Stomach (tissue), 9 donors: ENCODE measurements around the gene PPP1R1C. TPM values are rescaled to one million over a fixed set of nuclear protein-coding genes. Genes with fewer than 3 reads are reported as not detected.

Experiments used
- DNase-seq, 2 donors: peaks; one replicate each; pipeline versions ENCODE4 v3.0.0 to v3.0.0-alpha.2; 2013 to 2019
- H3K27ac ChIP-seq, 5 donors: fragments of 200-600 bp in 4 of 5; sonication (generic) in 4 of 5; one replicate each; pipeline ENCODE4 v1.5.1; 2013 to 2019; ENCODE audit warnings: mild to moderate bottlenecking in 1 of 5, moderate library complexity in 1 of 5
- H3K27me3 ChIP-seq, 3 donors: fragments of 200-600 bp; sonication (generic); one replicate each; pipeline ENCODE4 v1.5.1; 2017 to 2019; ENCODE audit warnings: mixed run types in 1 of 3
- H3K36me3 ChIP-seq, 4 donors: fragments of 200-600 bp; sonication (generic); 1 replicate in 3 of 4; 2 replicates in 1 of 4; pipeline ENCODE4 v1.5.1; 2016 to 2019
- H3K4me1 ChIP-seq, 4 donors: fragments of 200-600 bp; sonication (generic); one replicate each; pipeline ENCODE4 v1.5.1; 2016 to 2019
- H3K4me3 ChIP-seq, 4 donors: fragments of 200-600 bp; sonication (generic) in 3 of 4; one replicate each; pipeline ENCODE4 v1.5.1; 2016 to 2019; ENCODE audit warnings: mild to moderate bottlenecking in 1 of 4
- H3K9me3 ChIP-seq, 4 donors: fragments of 200-600 bp; sonication (generic); one replicate each; pipeline ENCODE4 v1.5.1; 2016 to 2019
- EP300 ChIP-seq: sonication (generic); formaldehyde crosslinking; IDR thresholded peaks from one replicate; pipeline ENCODE4 v1.6.1; 2017; ENCODE audit warnings: antibody characterized with exemption
- POLR2A ChIP-seq, 4 donors: fragments of 450-650 bp; IDR thresholded peaks; one replicate each; pipeline ENCODE4 v1.6.1; 2016; ENCODE audit warnings: antibody characterized with exemption in 4 of 4, control low read depth in 2 of 4, mild to moderate bottlenecking in 1 of 4, moderate library complexity in 1 of 4
- POLR2AphosphoS5 ChIP-seq, 3 donors: sonication (generic); formaldehyde crosslinking; IDR thresholded peaks; one replicate each; pipeline ENCODE4 v1.6.1; 2016; ENCODE audit warnings: antibody characterized with exemption in 3 of 3
- WGBS, 5 donors: extraction: QIAGEN DNeasy Blood & Tissue Kit in 3 of 5; methylation state at CpG; one replicate each; pipeline versions ENCODE4 v1.1.5 to v1.1.7; 2013 to 2018; 5-methylcytosine and 5-hydroxymethylcytosine counted together
- intact Hi-C: fragments of 100-400 bp; cut with DNase I; formaldehyde crosslinking; loops from one replicate; pipeline ENCODE4 v1.15.1; 2023; ENCODE audit warnings: low total_unique reads
- polyA plus RNA-seq, 3 donors: library from polyadenylated mRNA; stranded (reverse); fragments of 200-250 nt; gene quantifications; one replicate each; pipeline ENCODE4 v1.2.3, GENCODE V29; 2013
- total RNA-seq, 5 donors: library from RNA; depleted of rRNA; stranded (reverse); fragments of >200 nt; gene quantifications; one replicate each; pipeline versions ENCODE4 v1.1.0 to v1.2.3, GENCODE V29; 2014 to 2016
- TF ChIP-seq, protein P1 (sequence below), 7 experiments: fragments of 450-650 bp in 4 of 7; fragments of 200-600 bp in 3 of 7; sonication (generic) in 3 of 7; IDR thresholded peaks; one replicate each; pipeline ENCODE4 v1.5.1; 2016 to 2019; ENCODE audit warnings: antibody characterized with exemption in 7 of 7, control low read depth in 2 of 7, mild to moderate bottlenecking in 1 of 7
- donor health status: healthy with polysubstance abuse.
- donor health status: Bipolar disorder and iron deficiency.
- donor health status: healthy.

The PPP1R1C gene
- total and polyA plus RNA-seq, 8 donors: 1.6 to 10.4 (median 3.9) TPM; not detected in 4

DNA sequence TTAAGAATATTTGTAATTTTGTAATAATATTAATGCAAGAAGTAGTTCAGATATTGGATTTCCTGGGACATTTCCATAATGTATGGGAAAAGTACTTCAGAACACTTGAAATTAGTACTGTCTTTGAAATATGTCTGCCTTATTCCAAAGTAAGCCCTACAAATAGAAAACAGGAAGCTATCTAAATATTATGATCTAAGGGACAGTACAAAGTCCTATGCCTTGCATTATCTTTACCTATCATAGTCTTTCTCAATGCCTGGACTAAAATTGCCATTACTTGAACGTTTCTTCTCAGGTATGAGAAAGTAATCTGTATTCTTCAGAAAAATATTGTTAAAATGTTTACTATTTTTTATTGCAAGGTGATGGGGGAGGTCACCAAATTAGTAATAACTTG is 113.0 kb downstream of the PPP1R1C start:
- intact Hi-C loops: no loop called here
- Histone ChIP-seq H3K4me1 (no peaks in the 10 kb centered on the region), H3K4me3 (no peak overlapping the region), H3K9me3 (peaks cover 0 to 6% (median under 1%) of the 10 kb centered on the region in 4 donors), H3K36me3 (no peaks in the 10 kb centered on the region), H3K27me3 (no peaks in the 10 kb centered on the region), H3K27ac (no peak overlapping the region)
- WGBS, 5 donors: 61 to 84% (median 73%) methylated on average over 1 of the region's 1 CpG
- TF ChIP-seq POLR2AphosphoS5 (IDR thresholded peaks at IDR 0.05) (no peak), EP300 (no peak), POLR2A (IDR thresholded peaks at IDR 0.05) (no peak)
- TF ChIP-seq, protein P1, sequence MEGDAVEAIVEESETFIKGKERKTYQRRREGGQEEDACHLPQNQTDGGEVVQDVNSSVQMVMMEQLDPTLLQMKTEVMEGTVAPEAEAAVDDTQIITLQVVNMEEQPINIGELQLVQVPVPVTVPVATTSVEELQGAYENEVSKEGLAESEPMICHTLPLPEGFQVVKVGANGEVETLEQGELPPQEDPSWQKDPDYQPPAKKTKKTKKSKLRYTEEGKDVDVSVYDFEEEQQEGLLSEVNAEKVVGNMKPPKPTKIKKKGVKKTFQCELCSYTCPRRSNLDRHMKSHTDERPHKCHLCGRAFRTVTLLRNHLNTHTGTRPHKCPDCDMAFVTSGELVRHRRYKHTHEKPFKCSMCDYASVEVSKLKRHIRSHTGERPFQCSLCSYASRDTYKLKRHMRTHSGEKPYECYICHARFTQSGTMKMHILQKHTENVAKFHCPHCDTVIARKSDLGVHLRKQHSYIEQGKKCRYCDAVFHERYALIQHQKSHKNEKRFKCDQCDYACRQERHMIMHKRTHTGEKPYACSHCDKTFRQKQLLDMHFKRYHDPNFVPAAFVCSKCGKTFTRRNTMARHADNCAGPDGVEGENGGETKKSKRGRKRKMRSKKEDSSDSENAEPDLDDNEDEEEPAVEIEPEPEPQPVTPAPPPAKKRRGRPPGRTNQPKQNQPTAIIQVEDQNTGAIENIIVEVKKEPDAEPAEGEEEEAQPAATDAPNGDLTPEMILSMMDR (IDR thresholded peaks at IDR 0.05): no peak
- no peak for DNase-seq

DNA sequence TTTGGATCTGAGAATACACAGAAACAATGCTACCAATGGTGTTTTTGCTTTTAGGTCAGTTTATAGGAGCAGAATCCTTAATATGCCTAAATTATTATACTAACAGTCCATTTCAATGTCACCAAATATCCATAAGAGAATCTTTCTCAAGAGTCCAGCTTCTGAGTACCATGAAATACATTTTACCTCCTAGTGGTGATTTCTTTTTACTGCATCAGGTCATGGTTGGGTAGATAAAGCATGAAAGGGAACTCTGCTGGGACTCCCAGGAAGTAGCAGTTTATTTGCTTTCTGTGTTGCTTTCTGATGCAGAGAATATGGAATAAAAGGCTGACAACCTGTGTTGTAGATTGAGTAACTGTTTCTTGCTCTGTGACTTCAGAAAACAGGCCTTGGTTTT is 115.6 kb downstream of the PPP1R1C start:
- Histone ChIP-seq H3K4me3 (no peak overlapping the region), H3K9me3 (no peaks in the 10 kb centered on the region), H3K4me1 (no peaks in the 10 kb centered on the region), H3K27ac (no peak overlapping the region), H3K27me3 (no peaks in the 10 kb centered on the region), H3K36me3 (no peaks in the 10 kb centered on the region)
- DNase-seq: no peak
- TF ChIP-seq POLR2AphosphoS5 (IDR thresholded peaks at IDR 0.05): no peak
- no peak for TF ChIP-seq EP300
- TF ChIP-seq, protein P1 (IDR thresholded peaks at IDR 0.05): no peak
- TF ChIP-seq POLR2A (IDR thresholded peaks at IDR 0.05): no peak
- intact Hi-C loops: no loop called here

DNA sequence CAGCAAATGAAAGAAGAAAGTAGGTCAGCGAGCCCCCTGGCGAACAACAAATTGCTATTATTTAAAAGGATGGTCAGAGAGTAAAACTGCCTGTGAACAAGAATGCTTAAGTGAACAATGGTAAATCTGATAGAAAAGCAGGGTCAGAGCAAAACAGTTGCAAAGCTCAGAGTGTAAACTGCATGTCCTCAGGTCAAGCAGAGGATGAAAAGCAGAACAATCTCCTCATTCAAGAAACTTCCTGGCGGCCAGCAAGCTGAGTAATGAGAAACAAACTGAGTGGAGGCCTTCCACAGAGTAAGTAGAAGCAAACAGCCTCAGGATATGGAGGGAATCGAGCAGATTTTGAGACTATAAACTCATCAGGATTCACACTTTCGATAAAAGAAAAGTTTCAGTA is 117.9 kb downstream of the PPP1R1C start:
- Histone ChIP-seq H3K36me3 (no peaks in the 10 kb centered on the region), H3K9me3 (no peaks in the 10 kb centered on the region), H3K27me3 (no peaks in the 10 kb centered on the region), H3K27ac (no peak overlapping the region), H3K4me3 (no peak overlapping the region), H3K4me1 (no peaks in the 10 kb centered on the region)
- peak in 1 of 2 donors; percentile 29 for DNase-seq
- TF ChIP-seq POLR2A (IDR thresholded peaks at IDR 0.05) (no peak), POLR2AphosphoS5 (IDR thresholded peaks at IDR 0.05) (no peak), EP300 (no peak)
- TF ChIP-seq, protein P1 (IDR thresholded peaks at IDR 0.05): no peak
- WGBS, 5 donors: 76 to 88% (median 80%) methylated on average over 5 of the region's 5 CpGs
- intact Hi-C loops: no loop called here

DNA sequence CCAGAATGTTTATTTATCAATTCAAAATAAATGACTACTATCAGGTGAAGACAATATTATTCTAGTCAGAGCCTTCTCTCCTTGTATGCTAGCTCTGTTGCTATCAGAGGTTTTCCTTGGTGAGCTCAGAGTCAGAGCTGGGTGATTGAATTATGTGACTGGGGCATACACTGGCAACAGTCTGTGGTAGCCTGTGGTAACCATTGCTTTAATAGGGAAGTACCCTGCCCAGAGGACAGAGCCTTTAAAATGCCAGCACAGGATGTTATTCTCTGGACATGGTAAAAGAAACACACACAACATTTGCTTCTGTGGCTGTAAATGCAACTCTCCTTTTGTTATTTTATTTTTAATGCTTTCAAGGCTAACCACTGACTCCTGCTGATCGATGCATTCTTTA is 124.7 kb downstream of the PPP1R1C start:
- Histone ChIP-seq H3K4me3 (no peak overlapping the region), H3K27me3 (no peaks in the 10 kb centered on the region), H3K36me3 (no peaks in the 10 kb centered on the region), H3K4me1 (no peaks in the 10 kb centered on the region), H3K27ac (no peak overlapping the region), H3K9me3 (no peaks in the 10 kb centered on the region)
- DNase-seq: no peak
- intact Hi-C loops: no loop called here
- whole genome bisulfite sequencing, 5 donors: 55 to 79% (median 70%) methylated on average over 1 of the region's 1 CpG
- TF ChIP-seq POLR2AphosphoS5 (IDR thresholded peaks at IDR 0.05) (no peak), EP300 (no peak), POLR2A (IDR thresholded peaks at IDR 0.05) (no peak)
- TF ChIP-seq, protein P1 (IDR thresholded peaks at IDR 0.05): no peak
